HG03469 (cell line): Measurements from ENCODE around the gene ZMYND10.

Source experiments
- ATAC-seq: cut with Tn5 transposase; IDR thresholded peaks from one replicate; pipeline ENCODE4 v1.9.1; 2021; ENCODE audit warnings: mild to moderate bottlenecking, moderate library complexity, moderate number of reproducible peaks; ENCODE audit not compliant: unreplicated experiment

ZMYND10 gene

DNA sequence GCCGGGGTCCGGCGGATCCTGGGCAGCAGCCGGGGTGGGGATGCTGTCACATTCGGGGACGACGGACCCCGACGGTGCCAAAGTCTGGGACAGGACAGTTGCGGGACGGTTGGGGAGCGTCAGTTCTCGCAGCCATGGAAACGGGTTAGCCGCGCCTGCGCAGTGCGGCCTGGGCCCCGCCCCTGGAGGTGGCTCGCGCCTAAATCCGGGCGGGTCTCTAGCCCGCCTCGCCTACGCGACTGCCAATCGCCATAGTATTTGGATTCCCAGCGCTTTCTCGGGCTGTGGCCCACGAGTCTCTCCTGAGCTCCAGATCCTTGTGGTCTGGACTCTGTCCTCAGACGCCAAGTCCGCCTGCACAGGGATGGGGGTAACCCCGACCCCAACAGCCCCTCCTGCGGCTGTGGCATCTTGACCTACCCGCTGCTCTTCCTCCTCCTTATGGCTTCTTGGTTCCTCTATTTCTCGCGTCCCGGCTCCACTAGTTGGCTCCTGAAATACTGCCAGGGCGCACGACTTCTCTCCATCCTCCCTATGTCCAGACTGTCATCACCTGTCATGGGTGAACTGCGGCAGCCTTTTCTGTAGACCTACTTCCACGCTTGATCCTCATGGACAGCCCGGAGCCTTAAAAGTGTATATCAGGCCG is at the start of gene ZMYND10:
TSS of gene ZMYND10 (minus strand) at position 147 of the 649 bp plus-strand sequence. CDS start 153 bp downstream, outside the sequence.
- ATAC-seq, result no peak

DNA sequence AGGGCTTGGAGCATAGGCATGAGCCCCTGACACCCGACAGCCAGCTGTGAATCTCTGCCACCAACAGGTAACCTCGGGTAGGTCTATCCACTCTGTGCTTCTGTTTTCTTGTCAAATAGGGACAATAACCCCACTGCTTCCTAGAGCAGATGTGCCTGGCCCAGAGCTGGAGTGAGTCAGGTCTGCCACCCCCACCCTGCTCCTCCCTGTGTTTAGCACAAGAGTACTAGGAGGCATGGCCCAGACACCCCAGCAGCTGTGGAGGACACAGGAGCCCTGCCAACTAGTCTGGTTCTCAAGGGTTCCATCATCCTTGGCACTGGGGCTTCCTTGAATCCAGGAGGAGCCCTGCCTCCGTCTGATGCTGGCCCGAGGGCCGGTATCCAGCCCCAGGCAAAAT is 47.5 kb upstream of the ZMYND10 start:
- ATAC-seq, result no peak

DNA sequence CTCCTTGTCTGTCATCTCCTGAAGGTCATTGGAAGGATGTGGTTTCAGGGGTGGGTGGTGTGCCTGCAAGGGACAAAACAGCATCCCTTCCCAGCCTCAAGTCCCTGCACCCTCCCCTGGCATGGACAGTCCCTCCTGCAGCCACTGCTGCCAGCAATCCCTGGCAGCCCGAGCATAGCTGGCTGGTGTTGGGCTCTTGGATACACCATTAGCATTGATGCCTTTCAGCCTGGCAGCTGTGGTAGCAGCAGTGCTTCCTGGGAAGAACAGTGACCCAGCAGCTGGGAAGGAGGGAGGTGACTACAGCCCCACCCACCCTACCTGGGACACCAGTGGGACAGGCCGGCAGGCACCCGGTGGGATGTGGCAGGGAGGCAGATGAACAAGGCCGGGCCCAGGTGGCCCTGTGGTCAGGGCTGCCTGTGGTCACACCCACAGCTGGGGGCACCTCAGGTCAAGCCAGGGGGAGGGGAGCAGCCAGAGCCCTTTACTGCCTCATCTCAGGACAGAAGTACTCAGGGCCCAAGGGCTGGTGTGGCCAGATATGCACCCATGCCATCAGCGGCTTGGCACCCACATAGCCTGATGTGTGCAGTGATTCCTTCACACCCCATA is 46.7 kb upstream of the ZMYND10 start:
- ATAC-seq, result no peak

DNA sequence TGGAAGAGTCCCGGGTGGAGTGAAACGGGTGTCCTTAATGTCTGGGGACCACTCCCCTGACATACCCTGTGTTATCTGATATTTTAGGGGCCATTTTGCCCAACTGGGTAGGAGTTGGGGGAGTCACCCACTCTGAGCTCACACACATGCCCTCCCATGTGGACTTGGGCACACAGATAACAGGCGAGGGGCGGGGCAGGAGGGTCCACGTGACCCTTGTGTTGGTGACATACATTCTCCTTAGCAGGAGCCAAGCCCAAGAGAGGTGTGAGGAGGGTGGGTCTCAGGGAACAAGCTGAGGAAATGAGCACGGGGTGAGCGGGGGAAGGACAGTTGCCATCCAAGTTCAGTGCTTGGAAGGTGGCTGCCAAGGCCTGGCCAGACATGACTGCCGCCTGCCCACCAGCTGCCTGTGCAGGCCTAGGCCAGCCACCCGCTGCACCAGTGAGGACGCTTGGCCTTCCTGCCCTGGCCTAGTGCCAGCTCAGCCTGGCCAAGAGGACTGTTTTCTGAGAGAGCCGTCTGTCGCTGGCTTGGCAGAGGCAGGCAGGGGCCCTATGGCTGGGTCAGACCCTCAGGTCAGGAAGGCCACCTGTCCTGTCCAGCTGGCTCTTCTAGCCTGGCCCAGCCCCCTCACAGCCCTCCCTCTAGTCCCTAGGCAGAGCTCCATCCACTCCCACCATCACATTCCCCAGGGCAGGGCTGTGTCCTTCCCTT is 45.1 kb upstream of the ZMYND10 start:
- ATAC-seq, result no peak

DNA sequence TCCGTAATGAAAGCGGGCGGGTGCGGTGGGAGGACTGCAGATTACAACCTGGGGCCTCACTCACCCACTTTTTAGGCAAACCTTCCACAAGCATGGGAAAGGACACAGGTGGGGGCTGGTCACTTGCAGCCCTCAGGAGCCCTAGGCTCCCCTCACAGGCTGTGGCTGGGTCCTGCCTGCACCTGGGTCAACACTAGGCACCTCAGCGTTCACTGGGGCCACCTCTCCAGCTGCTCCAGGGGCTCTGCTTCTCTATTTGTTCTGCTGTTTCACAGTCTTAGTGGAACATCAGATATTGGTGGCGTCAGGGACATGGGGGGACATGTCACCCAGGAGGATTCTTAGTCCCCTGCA is 43.9 kb upstream of the ZMYND10 start:
- no peak for ATAC-seq

DNA sequence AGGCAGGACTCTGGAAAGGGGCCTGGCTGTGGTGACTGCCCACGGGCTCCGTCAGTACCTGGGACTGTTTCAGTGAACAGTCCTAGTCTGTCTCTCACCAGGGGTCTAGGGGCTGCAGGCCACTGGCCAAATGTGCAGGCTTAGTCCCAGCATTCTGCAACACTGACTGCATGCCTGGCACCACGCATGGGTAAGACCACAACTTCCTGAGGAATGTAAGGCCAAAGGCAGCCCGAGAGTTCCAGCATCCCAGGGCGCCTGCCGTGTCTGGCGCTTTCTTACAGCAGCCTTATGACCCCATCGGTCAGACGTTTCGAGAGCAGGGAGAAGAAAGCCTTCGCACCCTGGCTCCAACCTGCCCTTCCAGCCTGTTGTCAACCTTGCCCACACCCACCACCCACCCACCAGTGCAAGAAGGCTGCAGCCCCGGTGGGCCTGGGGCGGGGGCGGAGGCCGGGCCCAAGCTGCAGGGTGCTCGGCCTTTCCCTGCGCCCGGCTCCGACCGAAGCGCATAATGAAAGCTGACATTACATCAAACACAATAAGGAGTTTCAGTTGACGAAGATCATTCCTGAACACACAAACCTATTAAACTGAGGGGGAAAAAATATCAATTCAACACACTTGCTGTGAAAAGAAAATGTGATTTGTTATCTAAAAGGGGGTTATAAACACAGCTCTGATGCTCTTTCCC is 43.3 kb upstream of the ZMYND10 start:
- ATAC-seq, result no peak

DNA sequence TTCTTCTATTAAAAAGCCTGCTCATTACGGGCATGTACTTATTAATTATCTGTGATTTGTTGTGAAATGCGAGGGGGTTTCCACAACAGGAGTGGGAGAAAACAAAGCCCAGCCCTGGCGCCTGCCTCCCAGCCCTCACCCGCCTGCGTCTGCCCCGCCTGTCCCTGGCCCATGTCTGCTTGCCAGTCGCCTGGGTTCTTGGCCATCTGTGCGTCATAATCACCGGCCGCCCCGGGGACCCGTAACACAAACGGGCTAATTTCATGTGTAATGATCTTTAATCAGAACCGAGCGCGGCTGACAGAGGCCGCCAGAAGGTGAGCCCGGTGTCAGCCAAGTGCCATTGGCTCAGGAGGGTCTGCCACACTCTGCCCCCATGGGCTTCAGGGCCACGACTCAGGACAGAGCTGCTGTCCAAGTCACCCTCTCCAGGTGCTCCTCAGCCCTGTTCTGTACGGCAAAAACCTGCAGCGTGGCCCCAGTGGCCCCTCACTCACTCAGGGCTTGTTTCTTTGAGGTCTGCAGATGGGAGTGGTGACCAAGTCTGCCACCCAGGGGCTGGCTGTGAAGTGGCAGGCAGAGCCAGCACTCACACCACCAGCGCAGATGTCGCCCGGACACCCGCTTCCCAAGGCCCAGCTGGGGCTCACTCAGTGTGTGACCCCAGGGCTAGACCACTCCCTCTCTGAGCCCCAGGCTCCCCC is 42.6 kb upstream of the ZMYND10 start:
- no peak for ATAC-seq

DNA sequence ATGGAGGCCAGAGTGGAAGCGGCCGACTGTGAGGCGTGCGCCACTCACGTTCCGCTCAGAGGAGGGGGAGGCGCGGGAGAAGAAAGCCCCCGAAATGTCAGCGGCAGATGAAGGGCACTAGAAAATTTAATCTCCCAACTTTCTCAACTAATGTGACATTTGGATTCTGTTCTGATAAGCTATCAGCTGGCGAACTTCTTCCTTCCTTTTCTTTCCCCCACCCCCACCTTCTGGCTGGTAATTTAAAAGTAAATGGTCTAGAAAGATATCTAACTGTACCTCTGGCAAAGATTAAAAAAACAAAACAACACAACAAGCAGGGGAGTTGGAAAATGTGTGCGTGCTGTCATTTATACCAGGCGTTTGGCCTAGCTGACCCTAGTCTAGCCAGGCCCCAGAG is 40.2 kb upstream of the ZMYND10 start:
- no peak for ATAC-seq

DNA sequence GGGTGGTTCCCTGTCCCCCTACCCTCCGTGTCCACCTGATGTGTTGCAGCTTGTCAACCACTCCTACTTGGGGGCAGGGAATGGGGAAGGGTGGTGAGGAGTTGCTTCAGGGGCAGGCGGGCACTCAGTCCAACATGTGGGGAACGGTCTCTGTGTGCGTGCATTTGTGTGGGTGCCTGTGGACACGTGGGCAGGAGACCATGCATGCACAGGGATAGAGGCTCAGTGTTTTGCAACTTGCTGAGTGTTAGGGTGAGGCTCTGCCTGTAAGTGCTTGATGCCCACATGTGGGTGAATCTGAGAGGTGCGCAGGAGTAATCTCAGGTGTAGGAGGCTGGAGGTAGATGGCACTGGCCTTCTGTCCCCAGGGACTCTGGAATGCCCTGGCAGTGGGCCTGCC is 38.2 kb upstream of the ZMYND10 start:
- no peak for ATAC-seq

DNA sequence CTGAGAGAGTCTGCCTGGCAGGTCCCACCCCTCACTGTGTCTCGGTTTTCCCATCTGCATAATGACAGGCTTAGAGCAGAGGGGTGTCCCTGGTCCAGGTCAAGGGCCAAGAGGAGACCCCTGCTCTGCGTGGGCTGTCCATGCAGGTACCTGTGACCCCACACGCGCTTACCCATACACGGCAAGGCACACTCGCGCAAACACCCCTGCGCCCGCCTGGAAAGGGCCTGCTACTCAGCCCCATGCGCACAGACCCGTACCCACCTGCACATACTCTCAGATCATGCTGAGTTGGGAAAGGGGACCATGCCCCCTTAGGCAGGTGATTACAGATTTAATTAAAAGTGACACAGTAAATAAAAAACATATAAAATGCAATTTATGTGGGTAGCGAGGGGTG is 37.2 kb upstream of the ZMYND10 start:
- no peak for ATAC-seq

DNA sequence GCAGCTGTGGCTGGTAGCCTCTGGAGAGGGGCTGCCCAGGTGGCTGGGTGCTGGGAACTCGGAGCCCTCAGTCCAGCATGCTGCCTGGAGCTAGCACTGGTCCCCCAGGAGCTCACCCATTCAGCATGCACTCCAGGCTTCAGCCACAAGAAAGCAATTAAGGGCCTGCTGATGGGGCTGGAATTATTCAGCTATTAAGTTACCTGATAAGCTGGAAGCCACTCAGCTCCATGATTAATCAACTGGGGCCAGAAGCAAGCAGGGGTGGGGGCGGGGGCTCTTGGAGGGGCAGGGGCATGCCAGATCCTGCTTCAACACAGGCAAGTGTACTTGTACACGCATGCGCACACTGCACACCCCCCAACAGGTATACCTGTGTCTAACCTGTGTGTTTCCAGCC is 35.9 kb upstream of the ZMYND10 start:
- ATAC-seq, result no peak

DNA sequence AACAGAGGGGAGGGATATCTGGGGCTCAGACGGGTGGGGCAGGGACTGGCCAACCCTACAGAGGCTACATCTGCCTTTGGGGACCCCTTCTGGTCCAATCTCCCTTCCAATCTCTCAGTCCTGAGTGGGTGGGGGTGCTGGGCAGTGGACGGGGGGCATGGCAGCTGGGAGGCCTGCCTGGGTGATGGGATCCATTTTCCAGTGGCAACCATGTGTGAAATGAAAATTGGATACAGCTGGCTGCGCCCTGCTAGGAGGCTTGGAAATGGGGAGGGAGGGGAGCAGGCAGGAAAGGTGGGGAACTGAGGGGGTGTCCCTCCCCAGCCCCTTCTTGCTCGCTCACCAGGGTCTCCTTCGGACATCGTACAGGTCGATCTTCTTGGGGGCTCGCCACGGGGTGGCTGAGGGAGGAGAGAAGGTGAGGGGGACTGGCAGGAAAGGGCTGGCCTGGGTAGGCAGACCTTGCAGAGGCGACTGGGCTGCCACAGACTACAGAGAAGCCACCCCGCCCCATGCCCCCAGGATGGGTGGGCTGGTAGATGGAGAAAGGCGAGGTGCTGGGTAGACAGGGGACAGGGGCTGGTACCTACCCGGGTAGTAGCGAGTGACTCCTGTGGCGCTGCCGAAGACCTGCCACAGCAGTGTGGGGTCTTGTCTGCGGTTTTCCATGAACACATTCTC is 35.0 kb upstream of the ZMYND10 start:
- no peak for ATAC-seq

DNA sequence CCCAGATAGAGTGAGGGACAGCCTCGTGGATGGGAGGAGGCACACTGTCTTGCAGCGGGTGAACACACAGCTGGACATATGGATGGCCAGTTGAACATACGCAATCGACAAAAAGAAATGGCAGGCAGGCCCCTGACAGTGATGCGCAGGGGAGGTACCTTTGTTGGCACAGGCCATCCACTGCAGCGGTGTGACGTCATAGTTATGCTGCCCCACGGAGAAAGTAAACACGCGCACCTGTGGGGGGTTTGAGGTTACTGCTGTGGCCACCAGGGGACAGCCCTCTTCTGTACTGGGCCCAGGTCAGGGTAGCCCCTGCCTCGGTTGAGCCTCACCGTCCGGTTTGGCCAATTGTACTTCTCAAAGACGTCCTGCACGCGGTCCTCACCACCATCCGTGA is 33.2 kb upstream of the ZMYND10 start:
- ATAC-seq, result no peak

DNA sequence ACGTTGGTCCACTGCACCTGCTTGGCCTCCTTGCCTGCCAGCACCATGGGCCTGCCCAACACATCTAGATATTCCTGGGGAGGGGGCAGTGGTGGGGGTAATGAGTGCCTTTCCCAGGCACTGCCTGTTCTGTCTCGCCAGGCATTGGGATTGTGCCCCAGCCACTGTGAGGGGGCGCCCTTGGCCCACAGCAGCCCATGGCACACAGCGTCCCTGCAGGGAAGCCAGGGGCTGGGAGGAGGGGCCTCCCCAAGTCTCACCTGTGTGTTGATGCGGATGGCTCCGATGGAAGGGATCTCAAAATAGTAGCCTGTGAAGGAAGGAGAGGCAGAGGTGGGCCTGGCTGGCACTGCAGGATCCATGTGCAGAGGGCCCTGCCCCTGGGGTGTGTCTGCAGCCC is 32.5 kb upstream of the ZMYND10 start:
- ATAC-seq, result no peak

DNA sequence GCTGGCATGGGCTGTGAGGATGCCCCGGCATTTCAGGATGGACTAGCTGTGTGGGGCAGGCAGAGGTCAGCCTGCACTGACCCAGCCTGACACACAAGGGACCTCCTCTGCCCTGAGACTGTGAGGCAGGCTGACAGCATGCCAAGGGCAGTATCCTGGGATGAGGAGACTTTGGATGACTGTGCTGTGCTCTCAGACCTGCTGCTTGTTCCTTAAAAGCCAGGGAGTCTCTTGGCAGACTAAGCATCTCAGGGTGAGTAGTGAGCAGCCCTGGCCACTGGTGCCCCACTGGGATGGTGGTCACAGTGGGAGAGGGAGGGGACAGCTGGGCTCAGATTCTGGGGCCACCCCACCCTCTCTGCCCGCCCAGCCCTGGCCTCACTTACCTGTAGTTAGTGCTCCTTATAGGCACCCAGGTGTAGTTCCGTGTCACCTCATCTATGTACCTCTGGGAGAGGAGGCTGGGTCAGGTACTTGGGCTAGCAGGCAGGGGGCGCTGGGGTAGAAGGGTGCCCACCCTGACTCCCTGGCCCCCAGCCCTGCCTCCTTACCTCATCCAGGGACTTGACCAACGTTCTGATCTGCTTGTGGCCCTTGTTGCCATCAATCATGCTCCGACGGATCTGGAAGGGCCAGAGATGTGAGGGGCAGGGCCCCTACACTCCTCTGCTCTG is 29.9 kb upstream of the ZMYND10 start:
- ATAC-seq, result no peak

DNA sequence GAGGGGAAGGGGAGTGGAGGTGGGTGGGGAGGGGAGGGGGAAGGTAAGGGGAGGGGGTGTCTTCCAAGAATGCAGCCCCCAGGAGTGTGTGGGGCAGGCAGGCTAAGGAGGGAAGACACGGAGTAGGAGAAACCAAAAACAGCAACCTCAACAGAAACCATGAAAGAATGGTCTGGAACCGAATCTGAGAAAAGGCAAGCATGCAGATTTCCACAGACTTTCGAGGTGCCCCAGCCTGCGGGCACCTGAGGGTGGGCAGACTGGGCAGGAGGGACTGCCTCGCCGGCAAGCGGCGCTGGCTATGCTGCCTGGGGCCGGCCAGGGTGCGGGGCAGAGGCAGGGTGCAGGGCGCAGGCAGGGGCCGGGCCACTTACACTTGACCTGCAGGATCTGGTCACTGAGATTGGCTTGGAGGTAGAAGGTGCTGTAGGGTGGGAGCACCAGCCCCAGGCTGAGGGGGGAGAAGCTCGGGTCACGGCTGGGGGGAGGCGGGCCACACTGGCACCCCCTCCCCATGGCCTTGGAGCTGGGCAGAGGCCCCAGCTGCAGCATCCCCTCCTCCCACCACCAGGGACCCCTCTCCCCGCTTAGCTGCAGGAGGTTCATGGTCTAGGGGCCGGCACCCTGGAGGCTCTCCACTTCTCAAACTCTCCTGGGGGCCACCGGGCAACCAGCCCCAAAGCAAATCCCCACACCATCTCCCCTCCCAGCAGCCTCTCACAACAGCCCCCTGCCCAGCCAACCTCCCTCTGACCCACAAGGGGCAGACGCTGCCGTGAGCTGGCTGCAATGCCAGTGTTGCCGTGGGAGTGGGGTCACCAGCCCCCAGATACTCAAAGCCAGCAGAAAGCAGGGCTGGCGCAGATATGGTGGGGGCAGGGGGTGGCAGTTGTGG is 29.1 kb upstream of the ZMYND10 start:
- ATAC-seq, result no peak

DNA sequence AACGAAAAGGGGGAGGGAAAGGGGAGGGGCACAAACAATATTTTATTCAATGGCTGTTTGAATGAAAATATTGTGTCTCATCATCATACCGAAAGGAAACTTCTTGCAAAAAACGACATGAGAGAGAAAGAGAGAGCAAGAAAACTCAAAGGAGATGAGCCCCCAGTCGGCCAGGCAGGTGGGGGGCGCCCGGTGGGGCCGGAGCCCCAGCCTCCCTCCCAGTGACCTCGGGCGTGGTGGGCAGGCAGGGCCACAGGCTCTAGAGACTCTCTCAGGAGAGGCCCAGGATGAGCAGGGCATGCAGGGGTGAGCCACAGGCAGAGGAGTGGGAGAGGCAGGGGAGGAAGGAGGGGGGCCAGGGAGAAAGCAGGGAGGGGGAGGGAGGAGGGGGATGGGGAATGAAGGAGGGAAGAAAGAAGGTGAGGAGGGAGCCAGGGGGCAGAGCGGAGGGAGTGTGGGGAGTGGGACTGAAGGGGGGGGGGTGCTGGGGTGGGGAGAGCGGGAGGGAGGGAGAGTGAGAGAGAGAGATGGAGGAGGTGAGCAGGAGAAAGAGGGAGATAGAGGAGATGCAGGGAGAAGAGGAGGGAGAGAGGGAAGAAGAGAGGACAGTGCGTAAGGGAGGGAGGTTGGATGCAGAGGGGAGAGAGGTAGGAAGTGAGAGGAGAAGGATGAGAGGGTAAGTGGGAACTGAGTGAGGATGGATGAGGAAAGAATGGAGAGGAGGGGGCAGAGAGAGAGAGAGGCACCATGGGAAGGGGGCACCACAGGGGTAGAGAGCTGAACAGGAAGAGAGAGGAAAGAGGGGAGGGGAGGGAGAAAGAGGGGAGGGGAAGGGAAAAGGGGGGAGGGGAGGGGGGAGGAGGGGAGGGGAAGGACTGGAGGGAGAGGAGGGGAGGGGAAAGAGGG is 27.9 kb upstream of the ZMYND10 start:
- ATAC-seq, result no peak

DNA sequence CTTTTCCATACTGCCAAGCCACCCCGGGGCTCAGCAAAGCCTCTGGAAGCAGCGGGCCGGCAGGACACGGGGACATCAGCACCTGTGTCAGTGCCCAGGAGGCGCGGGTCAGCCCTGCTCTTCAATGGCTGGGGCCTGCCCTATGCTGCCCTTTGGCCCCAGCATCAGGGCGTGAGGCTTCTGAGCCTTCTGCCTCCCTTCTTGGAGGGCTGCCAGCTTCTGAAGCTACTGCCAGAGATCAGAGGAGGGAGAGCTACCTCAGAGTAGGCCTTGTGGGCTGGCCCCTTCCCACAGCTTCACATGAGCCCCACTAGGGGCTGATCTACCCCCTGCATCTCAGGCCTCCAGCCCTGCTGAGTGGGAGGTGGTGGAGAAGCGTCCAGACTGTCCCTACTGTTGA is 26.8 kb upstream of the ZMYND10 start:
- no peak for ATAC-seq
